Progenitor cell of endocrine pancreas (in vitro differentiated cells): ENCODE data around the gene BBS9. TPM values are rescaled to one million over a fixed set of nuclear protein-coding genes. Genes with fewer than 3 reads are reported as not detected.

ENCODE experiments used
- DNase-seq: peaks from one replicate; pipeline ENCODE4 v3.0.0; 2021; ENCODE audit warnings: low spot score; ENCODE audit not compliant: unreplicated experiment
- H3K27ac Mint-ChIP-seq: 2 replicates; pipeline ENCODE4 v1.8.0; 2021; ENCODE audit warnings: mild to moderate bottlenecking, moderate library complexity, mixed read lengths
- H3K27me3 Mint-ChIP-seq: 2 replicates; pipeline ENCODE4 v1.8.0; 2021; ENCODE audit warnings: mixed read lengths
- H3K36me3 Mint-ChIP-seq: 2 replicates; pipeline ENCODE4 v1.8.0; 2022; ENCODE audit warnings: mixed read lengths; ENCODE audit not compliant: insufficient read depth
- H3K4me1 Mint-ChIP-seq: 2 replicates; pipeline ENCODE4 v1.8.0; 2021; ENCODE audit warnings: low read depth, mixed read lengths
- H3K4me3 Mint-ChIP-seq: 2 replicates; pipeline ENCODE4 v1.8.0; 2021; ENCODE audit warnings: low read depth, mild to moderate bottlenecking, moderate library complexity, mixed read lengths
- H3K9me3 Mint-ChIP-seq: 2 replicates; pipeline ENCODE4 v1.8.0; 2021; ENCODE audit warnings: low read depth, mixed read lengths
- total RNA-seq: library from RNA; stranded (reverse); gene quantifications from 2 replicates; pipeline ENCODE4 v1.2.1, GENCODE V29; 2021
- TF ChIP-seq, protein P1 (sequence below): fragments of 200-600 bp; sonication (generic); IDR thresholded peaks from one replicate; pipeline ENCODE4 v1.5.0; 2021; ENCODE audit warnings: antibody characterized with exemption, mild to moderate bottlenecking; ENCODE audit not compliant: unreplicated experiment

BBS9 gene
- total RNA-seq, 1 donor from 2014 or later, result 25.5 TPM

DNA sequence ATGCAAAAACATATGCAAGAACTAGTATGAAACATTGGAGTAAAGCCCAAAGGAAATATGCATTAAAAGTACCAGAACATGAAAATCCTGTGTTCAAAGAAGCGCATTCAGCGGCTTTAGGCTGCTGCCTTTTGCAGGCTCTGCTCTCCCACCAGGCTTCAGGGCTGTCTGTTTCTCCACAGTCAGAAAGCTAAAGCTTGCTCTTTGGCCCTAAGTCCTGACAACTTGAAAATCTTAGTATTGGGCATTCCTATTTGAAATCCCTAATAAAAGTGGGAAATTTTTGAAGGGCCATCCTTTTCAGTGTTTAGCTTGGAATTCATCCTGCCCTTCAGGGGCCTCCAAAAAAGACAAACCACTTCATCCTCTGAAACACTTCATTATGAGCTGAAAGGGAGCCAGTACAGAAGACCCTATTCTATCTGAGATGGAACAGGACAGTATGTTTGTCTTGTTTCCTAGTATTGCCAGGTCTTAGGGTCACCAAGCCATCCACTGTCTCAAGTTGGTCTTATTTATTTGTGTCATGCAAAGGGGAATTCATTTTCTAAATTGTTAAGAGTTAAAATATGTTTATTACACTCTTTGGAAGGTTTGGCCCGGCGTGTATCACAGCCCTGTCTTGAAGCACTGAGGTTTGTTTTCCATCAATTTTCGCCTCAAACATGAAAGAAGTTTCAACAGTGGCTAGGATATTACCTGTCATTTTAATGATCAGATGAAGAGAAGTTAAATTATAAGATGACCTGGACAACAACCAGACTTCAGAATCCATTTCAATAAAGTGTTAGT, 449.7 kb downstream of the BBS9 start:
- peaks cover 16% of the 10 kb centered on the region for H3K4me1 Mint-ChIP-seq
- no peak for DNase-seq
- no peak overlapping the region for H3K4me3 Mint-ChIP-seq
- H3K36me3 Mint-ChIP-seq, result peaks cover 10% of the 10 kb centered on the region
- peaks cover 12% of the 10 kb centered on the region for H3K9me3 Mint-ChIP-seq
- H3K27ac Mint-ChIP-seq, result no peak overlapping the region
- H3K27me3 Mint-ChIP-seq, result no peaks in the 10 kb centered on the region
- TF ChIP-seq, protein P1, sequence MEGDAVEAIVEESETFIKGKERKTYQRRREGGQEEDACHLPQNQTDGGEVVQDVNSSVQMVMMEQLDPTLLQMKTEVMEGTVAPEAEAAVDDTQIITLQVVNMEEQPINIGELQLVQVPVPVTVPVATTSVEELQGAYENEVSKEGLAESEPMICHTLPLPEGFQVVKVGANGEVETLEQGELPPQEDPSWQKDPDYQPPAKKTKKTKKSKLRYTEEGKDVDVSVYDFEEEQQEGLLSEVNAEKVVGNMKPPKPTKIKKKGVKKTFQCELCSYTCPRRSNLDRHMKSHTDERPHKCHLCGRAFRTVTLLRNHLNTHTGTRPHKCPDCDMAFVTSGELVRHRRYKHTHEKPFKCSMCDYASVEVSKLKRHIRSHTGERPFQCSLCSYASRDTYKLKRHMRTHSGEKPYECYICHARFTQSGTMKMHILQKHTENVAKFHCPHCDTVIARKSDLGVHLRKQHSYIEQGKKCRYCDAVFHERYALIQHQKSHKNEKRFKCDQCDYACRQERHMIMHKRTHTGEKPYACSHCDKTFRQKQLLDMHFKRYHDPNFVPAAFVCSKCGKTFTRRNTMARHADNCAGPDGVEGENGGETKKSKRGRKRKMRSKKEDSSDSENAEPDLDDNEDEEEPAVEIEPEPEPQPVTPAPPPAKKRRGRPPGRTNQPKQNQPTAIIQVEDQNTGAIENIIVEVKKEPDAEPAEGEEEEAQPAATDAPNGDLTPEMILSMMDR, result no peak

DNA sequence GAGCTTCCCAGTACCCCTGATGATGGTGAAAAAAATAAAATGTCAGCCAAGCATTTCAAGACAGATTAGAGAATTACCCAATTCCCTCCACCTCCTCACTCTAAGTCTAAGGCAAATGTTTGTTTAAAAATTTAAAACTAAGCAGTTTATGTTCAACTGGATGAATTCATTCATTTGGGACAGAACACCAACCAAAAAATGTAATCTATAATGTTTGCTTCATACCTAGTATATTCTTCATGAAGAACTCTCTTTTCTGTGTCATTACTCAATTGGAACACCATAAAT, 450.3 kb downstream of the BBS9 start:
- Mint-ChIP-seq H3K9me3 (peaks cover 12% of the 10 kb centered on the region), H3K36me3 (peaks cover 10% of the 10 kb centered on the region), H3K4me1 (peaks cover 16% of the 10 kb centered on the region), H3K27me3 (no peaks in the 10 kb centered on the region), H3K4me3 (no peak overlapping the region), H3K27ac (peak overlapping the region; percentile 47)
- TF ChIP-seq, protein P1, result no peak
- no peak for DNase-seq

DNA sequence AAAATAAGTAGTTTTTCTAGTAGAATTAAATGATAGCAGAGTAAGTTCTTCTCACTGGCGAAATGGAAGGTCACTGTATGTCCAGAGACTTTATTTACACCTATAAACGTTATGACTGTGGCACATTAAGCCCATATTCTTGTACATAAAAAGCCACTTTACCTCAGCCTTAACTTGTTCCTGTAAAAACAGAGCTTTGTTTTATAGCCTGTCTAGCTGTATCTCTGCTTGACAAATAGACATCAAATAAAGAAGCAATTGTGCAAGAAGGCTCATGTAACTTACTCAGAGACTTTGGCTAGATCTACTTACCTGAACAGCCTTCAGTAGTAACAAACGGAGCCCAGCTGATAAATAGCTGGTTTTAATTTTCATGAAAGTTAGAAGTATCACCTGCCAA, 451.9 kb downstream of the BBS9 start:
- TF ChIP-seq, protein P1, result no peak
- no peak for DNase-seq
- Mint-ChIP-seq H3K4me3 (no peak overlapping the region), H3K27me3 (no peaks in the 10 kb centered on the region), H3K27ac (no peak overlapping the region), H3K4me1 (peaks cover 16% of the 10 kb centered on the region), H3K36me3 (peaks cover 5% of the 10 kb centered on the region), H3K9me3 (peaks cover 7% of the 10 kb centered on the region)

DNA sequence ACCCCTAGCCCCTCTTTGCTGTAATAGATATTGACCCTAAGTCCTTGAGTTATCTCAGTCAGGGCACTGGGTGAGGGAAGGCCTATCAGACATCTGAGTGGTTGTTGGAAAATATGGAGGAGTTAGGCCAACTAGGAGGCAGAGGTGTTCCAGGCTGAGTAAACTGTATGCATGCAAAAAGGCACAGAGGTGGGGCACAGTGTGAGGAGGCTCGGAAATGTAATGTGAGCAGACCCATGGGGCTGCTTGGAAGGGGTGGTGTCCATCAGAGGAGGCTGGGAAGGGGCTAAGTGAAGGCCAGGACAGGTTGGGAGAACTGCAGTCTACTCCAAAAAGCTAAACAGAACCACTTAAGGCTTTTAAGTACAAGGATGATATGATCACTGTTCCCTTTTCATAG, 452.7 kb downstream of the BBS9 start:
- Mint-ChIP-seq H3K4me1 (peaks cover 16% of the 10 kb centered on the region), H3K4me3 (no peak overlapping the region), H3K27me3 (no peaks in the 10 kb centered on the region), H3K9me3 (peaks cover 2% of the 10 kb centered on the region), H3K36me3 (peaks cover under 1% of the 10 kb centered on the region), H3K27ac (no peak overlapping the region)
- DNase-seq, result no peak
- TF ChIP-seq, protein P1, result no peak

DNA sequence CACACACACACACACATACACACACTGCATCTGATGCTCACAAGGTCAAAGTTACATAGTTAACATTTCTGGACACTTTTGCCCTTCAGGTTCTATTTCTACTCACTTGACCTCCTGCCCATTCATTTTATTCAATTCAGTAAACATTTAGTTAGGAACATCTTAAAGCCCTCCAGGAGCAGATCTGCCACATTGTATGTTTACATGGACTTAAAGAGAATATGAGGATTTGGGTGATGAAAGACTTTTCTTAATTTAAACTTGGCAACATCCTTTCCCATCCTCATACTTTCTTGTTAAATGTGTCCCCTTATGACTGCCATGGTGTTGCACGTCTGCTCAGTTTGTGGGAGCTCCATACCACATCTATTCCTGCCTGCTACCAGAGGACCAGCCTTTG, 453.2 kb downstream of the BBS9 start:
- DNase-seq, result no peak
- H3K27ac Mint-ChIP-seq, result no peak overlapping the region
- H3K36me3 Mint-ChIP-seq, result no peaks in the 10 kb centered on the region
- no peak overlapping the region for H3K4me3 Mint-ChIP-seq
- H3K9me3 Mint-ChIP-seq, result no peaks in the 10 kb centered on the region
- no peaks in the 10 kb centered on the region for H3K27me3 Mint-ChIP-seq
- TF ChIP-seq, protein P1, result no peak
- peaks cover 16% of the 10 kb centered on the region for H3K4me1 Mint-ChIP-seq
